ENCODE results near the gene TMEM132C.

TMEM132C gene

DNA sequence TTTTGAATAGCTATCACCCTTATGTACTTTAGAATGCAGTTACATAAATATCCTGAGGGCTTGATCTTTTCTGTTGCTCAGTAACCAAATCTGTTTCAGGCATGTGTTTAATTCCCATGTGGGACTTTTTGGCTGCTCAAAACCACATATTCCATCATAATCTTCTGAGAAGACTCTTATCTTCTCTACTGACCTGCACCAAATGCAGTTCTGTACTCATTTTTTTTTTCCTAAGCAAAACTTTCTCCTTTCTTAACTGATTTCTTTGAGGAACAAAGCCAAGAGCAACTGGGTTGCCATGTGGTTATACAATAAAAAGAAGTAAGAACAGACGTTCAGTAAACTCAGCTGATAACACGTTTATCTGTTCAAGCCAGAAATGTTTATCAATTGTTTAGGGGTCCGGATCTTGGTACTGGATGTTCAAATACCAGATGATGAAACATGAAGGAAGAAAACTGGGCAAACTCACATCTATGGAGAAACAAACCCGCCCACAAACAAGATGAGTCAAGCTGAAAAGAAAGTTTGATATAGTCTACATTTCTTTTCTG, 50.1 kb downstream of the TMEM132C start:
- DNase-seq (ENCODE audit: low spot score): no peak
- in situ Hi-C loops (cut with MboI; ENCODE audit: low sequenced_read_pairs, unreplicated experiment): no loop called here
- TF ChIP-seq, protein P1, sequence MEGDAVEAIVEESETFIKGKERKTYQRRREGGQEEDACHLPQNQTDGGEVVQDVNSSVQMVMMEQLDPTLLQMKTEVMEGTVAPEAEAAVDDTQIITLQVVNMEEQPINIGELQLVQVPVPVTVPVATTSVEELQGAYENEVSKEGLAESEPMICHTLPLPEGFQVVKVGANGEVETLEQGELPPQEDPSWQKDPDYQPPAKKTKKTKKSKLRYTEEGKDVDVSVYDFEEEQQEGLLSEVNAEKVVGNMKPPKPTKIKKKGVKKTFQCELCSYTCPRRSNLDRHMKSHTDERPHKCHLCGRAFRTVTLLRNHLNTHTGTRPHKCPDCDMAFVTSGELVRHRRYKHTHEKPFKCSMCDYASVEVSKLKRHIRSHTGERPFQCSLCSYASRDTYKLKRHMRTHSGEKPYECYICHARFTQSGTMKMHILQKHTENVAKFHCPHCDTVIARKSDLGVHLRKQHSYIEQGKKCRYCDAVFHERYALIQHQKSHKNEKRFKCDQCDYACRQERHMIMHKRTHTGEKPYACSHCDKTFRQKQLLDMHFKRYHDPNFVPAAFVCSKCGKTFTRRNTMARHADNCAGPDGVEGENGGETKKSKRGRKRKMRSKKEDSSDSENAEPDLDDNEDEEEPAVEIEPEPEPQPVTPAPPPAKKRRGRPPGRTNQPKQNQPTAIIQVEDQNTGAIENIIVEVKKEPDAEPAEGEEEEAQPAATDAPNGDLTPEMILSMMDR (IDR thresholded peaks at IDR 0.05; ENCODE audit: borderline replicate concordance, control extremely low read depth, extremely low read depth, insufficient read depth, missing control alignments): no peak

- DNase-seq (ENCODE audit: low spot score): no peak
- TF ChIP-seq, protein P1 (IDR thresholded peaks at IDR 0.05; ENCODE audit: borderline replicate concordance, control extremely low read depth, extremely low read depth, insufficient read depth, missing control alignments): no peak
- in situ Hi-C loops (cut with MboI; ENCODE audit: low sequenced_read_pairs, unreplicated experiment): no loop called here
These were observed 51.4 kb downstream of the TMEM132C start for GRCh38 chr12:128318341-128318740.

GRCh38 chr12:128318946-128319345, 52.0 kb downstream of the TMEM132C start:
- TF ChIP-seq, protein P1 (IDR thresholded peaks at IDR 0.05; ENCODE audit: borderline replicate concordance, control extremely low read depth, extremely low read depth, insufficient read depth, missing control alignments): no peak
- in situ Hi-C loops (cut with MboI; ENCODE audit: low sequenced_read_pairs, unreplicated experiment): no loop called here
- DNase-seq (ENCODE audit: low spot score): no peak

DNA sequence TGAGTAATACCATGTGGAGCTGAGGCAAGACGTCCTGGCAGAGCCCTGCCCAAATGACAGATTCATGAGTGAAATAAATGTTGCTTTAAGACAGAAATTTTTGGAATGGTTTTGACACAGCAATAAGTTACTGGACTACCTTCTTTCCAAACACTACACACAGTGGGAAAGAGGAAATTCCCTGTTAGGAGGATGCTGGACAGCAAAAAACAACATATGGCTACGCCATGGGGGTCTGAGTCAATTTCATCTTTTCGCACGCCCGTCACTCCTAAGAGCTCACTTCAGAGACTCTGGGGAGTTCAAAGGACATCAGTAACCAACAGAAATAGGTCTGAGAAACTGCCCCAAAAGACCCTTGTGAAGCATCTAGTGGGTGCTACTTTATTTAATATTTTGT, 55.4 kb downstream of the TMEM132C start:
- in situ Hi-C loops (cut with MboI; ENCODE audit: low sequenced_read_pairs, unreplicated experiment): no loop called here
- TF ChIP-seq, protein P1 (IDR thresholded peaks at IDR 0.05; ENCODE audit: borderline replicate concordance, control extremely low read depth, extremely low read depth, insufficient read depth, missing control alignments): no peak
- DNase-seq (ENCODE audit: low spot score): no peak

- TF ChIP-seq, protein P1 (IDR thresholded peaks at IDR 0.05; ENCODE audit: borderline replicate concordance, control extremely low read depth, extremely low read depth, insufficient read depth, missing control alignments): no peak
- in situ Hi-C loops (cut with MboI; ENCODE audit: low sequenced_read_pairs, unreplicated experiment): no loop called here
- no peak for DNase-seq (ENCODE audit: low spot score)
These were observed 56.4 kb downstream of the TMEM132C start for GRCh38 chr12:128323145-128323920.

GRCh38 chr12:128325646-128326045, 58.7 kb downstream of the TMEM132C start:
- in situ Hi-C loops (cut with MboI; ENCODE audit: low sequenced_read_pairs, unreplicated experiment): no loop called here
- no peak for DNase-seq (ENCODE audit: low spot score)
- TF ChIP-seq, protein P1 (IDR thresholded peaks at IDR 0.05; ENCODE audit: borderline replicate concordance, control extremely low read depth, extremely low read depth, insufficient read depth, missing control alignments): no peak

All from GM13976 (cell line).